Measurements from ENCODE around the gene TBPL2. TPM values are rescaled to one million over a fixed set of nuclear protein-coding genes. Genes with fewer than 3 reads are reported as not detected.

Gene TBPL2
- total RNA-seq, 1 experiment from 2014 or later = not detected

DNA sequence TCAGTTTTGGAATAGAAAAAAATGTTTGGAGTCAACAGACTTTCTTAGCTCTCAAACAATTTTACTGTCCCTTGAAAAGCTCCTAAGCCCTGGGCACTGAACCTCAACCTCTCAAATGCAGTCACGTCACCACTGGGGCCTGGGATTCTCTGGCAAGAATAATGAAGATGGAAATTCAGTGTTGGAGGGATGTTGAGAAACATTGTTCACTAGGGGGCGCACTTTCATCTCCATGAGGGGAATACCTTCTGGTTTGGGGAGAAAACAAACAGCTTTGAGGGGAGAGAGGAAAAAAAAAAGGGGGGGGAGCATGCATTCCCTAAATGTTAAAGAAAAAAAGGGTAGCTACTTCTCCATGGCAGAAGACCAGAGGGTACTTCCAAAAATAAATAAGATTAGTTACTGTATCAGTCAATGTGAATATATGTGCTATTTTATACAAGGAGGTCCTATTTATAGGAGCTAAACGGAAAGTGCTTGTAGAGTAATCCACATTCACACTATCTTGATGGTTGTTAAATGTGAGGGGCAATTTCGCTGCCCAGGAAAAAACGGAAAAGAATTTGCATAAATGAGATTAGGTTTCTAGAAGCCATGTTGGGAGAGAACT, 5.8 kb upstream of the TBPL2 start:
- Histone ChIP-seq H3K27ac (ENCODE audit: low read depth, low read length) (peak overlapping the region; percentile 99), H3K9me2 (ENCODE audit: insufficient read depth) (no peaks in the 10 kb centered on the region), H3K4me1 (ENCODE audit: control insufficient read depth in 1 of 2, insufficient read depth in 2 of 2, low read length in 2 of 2) (peaks cover 47 to 56% of the 10 kb centered on the region in 2 experiments), H3K9ac (ENCODE audit: low read length) (peak overlapping the region; percentile 64), H3K4me2 (ENCODE audit: low read length) (peak overlapping the region; percentile 70), H2AFZ (ENCODE audit: low read depth, low read length, poor library complexity, severe bottlenecking) (peak overlapping the region; percentile 92), H3K79me2 (ENCODE audit: insufficient read depth, low read length) (no peaks in the 10 kb centered on the region), H3K27me3 (ENCODE audit: insufficient read depth, low read length) (no peaks in the 10 kb centered on the region), H3K9me3 (ENCODE audit: control insufficient read depth in 1 of 2, insufficient read depth in 1 of 2, low read depth in 1 of 2, low read length in 2 of 2) (no peaks in the 10 kb centered on the region), H4K20me1 (ENCODE audit: insufficient read depth) (no peaks in the 10 kb centered on the region), H3K36me3 (ENCODE audit: control insufficient read depth in 1 of 2, insufficient read depth in 2 of 2, low read length in 2 of 2) (no peaks in the 10 kb centered on the region), H3K4me3 (replicated peaks in 1 of 2; ENCODE audit: low read depth in 1 of 2, low read length in 2 of 2) (peak overlapping the region in 1 of 2 experiments; percentile 34; a peak in 2 of 4 replicates)
- peak; percentile 76 for DNase-seq (ENCODE audit: low read depth, low spot score)
- ATAC-seq = peak; percentile 29
- intact Hi-C loops (cut with micrococcal nuclease) = loop anchor here (2.0 to 10.0 kb wide), 3 partner anchors 135 to 409 kb away; partner anchors contain the start of gene KTN1
- ChIA-PET CTCF (interaction anchor here (0.6 to 2.9 kb wide), 41 partner anchors 8 to 1041 kb away, joined by 3 to 17 read pairs (median 4); partner anchors contain the start of gene KTN1), POLR2A (interaction anchor here (0.7 to 2.9 kb wide), 6 partner anchors 8 to 139 kb away, joined by 3 to 11 read pairs (median 3); no protein-coding TSS in a partner anchor), RAD21 (ENCODE audit: low non-redundant PET in 1 of 2, low total read pairs in 2 of 2, uncharacterized antibody in 2 of 2, unreplicated experiment in 2 of 2) (interaction anchor here (0.7 to 1.5 kb wide), 4 partner anchors 11 to 1028 kb away, joined by 3 to 6 read pairs (median 4); no protein-coding TSS in a partner anchor)
- BruUV-seq (replicated peaks) = no TSS peak
- TF ChIP-seq, protein P1, sequence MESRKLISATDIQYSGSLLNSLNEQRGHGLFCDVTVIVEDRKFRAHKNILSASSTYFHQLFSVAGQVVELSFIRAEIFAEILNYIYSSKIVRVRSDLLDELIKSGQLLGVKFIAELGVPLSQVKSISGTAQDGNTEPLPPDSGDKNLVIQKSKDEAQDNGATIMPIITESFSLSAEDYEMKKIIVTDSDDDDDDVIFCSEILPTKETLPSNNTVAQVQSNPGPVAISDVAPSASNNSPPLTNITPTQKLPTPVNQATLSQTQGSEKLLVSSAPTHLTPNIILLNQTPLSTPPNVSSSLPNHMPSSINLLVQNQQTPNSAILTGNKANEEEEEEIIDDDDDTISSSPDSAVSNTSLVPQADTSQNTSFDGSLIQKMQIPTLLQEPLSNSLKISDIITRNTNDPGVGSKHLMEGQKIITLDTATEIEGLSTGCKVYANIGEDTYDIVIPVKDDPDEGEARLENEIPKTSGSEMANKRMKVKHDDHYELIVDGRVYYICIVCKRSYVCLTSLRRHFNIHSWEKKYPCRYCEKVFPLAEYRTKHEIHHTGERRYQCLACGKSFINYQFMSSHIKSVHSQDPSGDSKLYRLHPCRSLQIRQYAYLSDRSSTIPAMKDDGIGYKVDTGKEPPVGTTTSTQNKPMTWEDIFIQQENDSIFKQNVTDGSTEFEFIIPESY (IDR thresholded peaks at IDR 0.05; ENCODE audit: extremely low read depth, insufficient replicate concordance, low read length) = no peak
- TF ChIP-seq ZFX (IDR thresholded peaks at IDR 0.05) = no peak
- TF ChIP-seq, protein P2, sequence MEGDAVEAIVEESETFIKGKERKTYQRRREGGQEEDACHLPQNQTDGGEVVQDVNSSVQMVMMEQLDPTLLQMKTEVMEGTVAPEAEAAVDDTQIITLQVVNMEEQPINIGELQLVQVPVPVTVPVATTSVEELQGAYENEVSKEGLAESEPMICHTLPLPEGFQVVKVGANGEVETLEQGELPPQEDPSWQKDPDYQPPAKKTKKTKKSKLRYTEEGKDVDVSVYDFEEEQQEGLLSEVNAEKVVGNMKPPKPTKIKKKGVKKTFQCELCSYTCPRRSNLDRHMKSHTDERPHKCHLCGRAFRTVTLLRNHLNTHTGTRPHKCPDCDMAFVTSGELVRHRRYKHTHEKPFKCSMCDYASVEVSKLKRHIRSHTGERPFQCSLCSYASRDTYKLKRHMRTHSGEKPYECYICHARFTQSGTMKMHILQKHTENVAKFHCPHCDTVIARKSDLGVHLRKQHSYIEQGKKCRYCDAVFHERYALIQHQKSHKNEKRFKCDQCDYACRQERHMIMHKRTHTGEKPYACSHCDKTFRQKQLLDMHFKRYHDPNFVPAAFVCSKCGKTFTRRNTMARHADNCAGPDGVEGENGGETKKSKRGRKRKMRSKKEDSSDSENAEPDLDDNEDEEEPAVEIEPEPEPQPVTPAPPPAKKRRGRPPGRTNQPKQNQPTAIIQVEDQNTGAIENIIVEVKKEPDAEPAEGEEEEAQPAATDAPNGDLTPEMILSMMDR (IDR thresholded peaks at IDR 0.05 in 2 of 3, conservative IDR thresholded peaks at IDR 0.05 in 1 of 3; ENCODE audit: borderline replicate concordance in 1 of 3, insufficient read depth in 1 of 3, low read depth in 2 of 3, low read length in 2 of 3) = peak; percentile 62 to 86 (median 69); a peak in 5 of 6 replicates
- TF ChIP-seq CBX3 (IDR thresholded peaks at IDR 0.05; ENCODE audit: low read depth) = peak; percentile 50; the same call in 1 of the 2 replicates
- TF ChIP-seq SP1 (IDR thresholded peaks at IDR 0.05; ENCODE audit: low read depth) = no peak
- no peak for TF ChIP-seq EZH2phosphoT487 (IDR thresholded peaks at IDR 0.05; ENCODE audit: borderline replicate concordance)
- TF ChIP-seq RAD21 (IDR thresholded peaks at IDR 0.05; ENCODE audit: low read depth) = peak; percentile 82
- TF ChIP-seq ZNF274 (IDR thresholded peaks at IDR 0.05; ENCODE audit: low read depth, low read length) = no peak
- TF ChIP-seq TCF7L2 (IDR thresholded peaks at IDR 0.05; ENCODE audit: borderline replicate concordance, extremely low read depth, insufficient read depth, insufficient read length) = no peak
- no peak for TF ChIP-seq CEBPB (IDR thresholded peaks at IDR 0.05; ENCODE audit: low read depth)
- no peak for TF ChIP-seq SRF (IDR thresholded peaks at IDR 0.05; ENCODE audit: low read depth)
- TF ChIP-seq SIN3A (IDR thresholded peaks at IDR 0.05; ENCODE audit: low read depth) = no peak
- TF ChIP-seq JUND (IDR thresholded peaks at IDR 0.05) = no peak
- no peak for TF ChIP-seq FOSL1 (IDR thresholded peaks at IDR 0.05; ENCODE audit: low read depth)
- no peak for TF ChIP-seq POLR2AphosphoS5 (IDR thresholded peaks at IDR 0.05; ENCODE audit: low read depth, low read length)
- TF ChIP-seq, protein P3, sequence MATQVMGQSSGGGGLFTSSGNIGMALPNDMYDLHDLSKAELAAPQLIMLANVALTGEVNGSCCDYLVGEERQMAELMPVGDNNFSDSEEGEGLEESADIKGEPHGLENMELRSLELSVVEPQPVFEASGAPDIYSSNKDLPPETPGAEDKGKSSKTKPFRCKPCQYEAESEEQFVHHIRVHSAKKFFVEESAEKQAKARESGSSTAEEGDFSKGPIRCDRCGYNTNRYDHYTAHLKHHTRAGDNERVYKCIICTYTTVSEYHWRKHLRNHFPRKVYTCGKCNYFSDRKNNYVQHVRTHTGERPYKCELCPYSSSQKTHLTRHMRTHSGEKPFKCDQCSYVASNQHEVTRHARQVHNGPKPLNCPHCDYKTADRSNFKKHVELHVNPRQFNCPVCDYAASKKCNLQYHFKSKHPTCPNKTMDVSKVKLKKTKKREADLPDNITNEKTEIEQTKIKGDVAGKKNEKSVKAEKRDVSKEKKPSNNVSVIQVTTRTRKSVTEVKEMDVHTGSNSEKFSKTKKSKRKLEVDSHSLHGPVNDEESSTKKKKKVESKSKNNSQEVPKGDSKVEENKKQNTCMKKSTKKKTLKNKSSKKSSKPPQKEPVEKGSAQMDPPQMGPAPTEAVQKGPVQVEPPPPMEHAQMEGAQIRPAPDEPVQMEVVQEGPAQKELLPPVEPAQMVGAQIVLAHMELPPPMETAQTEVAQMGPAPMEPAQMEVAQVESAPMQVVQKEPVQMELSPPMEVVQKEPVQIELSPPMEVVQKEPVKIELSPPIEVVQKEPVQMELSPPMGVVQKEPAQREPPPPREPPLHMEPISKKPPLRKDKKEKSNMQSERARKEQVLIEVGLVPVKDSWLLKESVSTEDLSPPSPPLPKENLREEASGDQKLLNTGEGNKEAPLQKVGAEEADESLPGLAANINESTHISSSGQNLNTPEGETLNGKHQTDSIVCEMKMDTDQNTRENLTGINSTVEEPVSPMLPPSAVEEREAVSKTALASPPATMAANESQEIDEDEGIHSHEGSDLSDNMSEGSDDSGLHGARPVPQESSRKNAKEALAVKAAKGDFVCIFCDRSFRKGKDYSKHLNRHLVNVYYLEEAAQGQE (IDR thresholded peaks at IDR 0.05; ENCODE audit: low read depth) = no peak
- TF ChIP-seq EZH2 (IDR thresholded peaks at IDR 0.05) = no peak
- TF ChIP-seq, protein P4, sequence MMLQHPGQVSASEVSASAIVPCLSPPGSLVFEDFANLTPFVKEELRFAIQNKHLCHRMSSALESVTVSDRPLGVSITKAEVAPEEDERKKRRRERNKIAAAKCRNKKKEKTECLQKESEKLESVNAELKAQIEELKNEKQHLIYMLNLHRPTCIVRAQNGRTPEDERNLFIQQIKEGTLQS (IDR thresholded peaks at IDR 0.05) = no peak
- no peak for TF ChIP-seq YY1 (IDR thresholded peaks at IDR 0.05; ENCODE audit: extremely low read depth, insufficient replicate concordance, low read depth, low read length)
